IPS-15b (cell line): Measurements from ENCODE around the gene ARHGAP32.
"Not testable (repeated sequence)": the region's sequence is repeated elsewhere in the genome, so short reads cannot be mapped to it uniquely, and the experiment has no call there.

ENCODE experiments used
- H3K27me3 ChIP-seq: one replicate; pipeline ENCODE4 v1.6.1; 2013; ENCODE audit warnings: low read length; ENCODE audit not compliant: control insufficient read depth, insufficient read depth
- H3K36me3 ChIP-seq: one replicate; pipeline ENCODE4 v1.6.1; 2013; ENCODE audit warnings: low read length; ENCODE audit not compliant: control insufficient read depth, insufficient read depth
- H3K4me1 ChIP-seq: one replicate; pipeline ENCODE4 v1.6.1; 2013; ENCODE audit warnings: mild to moderate bottlenecking, low read length; ENCODE audit not compliant: control insufficient read depth, insufficient read depth
- H3K4me3 ChIP-seq: one replicate; pipeline ENCODE4 v1.5.1; 2013; ENCODE audit warnings: low read depth, low read length
- H3K9ac ChIP-seq: one replicate; pipeline ENCODE4 v1.6.1; 2013; ENCODE audit warnings: low read depth, mild to moderate bottlenecking, low read length
- H3K9me3 ChIP-seq: one replicate; pipeline ENCODE4 v1.6.1; 2013; ENCODE audit warnings: mild to moderate bottlenecking, low read length; ENCODE audit not compliant: control insufficient read depth, insufficient read depth

Gene ARHGAP32

GRCh38 chr11:129012880-129013279, 179.2 kb downstream of the ARHGAP32 start:
- Histone ChIP-seq H3K4me1 (no peaks in the 10 kb centered on the region), H3K9ac (no peak overlapping the region), H3K36me3 (no peaks in the 10 kb centered on the region), H3K9me3 (no peaks in the 10 kb centered on the region), H3K27me3 (no peaks in the 10 kb centered on the region), H3K4me3 (no peak overlapping the region)

GRCh38 chr11:129006161-129006560, 186.0 kb downstream of the ARHGAP32 start:
- no peak overlapping the region for H3K9ac ChIP-seq
- H3K4me1 ChIP-seq: no peaks in the 10 kb centered on the region
- no peak overlapping the region for H3K4me3 ChIP-seq
- no peaks in the 10 kb centered on the region for H3K36me3 ChIP-seq
- H3K9me3 ChIP-seq: no peaks in the 10 kb centered on the region
- H3K27me3 ChIP-seq: no peaks in the 10 kb centered on the region

DNA sequence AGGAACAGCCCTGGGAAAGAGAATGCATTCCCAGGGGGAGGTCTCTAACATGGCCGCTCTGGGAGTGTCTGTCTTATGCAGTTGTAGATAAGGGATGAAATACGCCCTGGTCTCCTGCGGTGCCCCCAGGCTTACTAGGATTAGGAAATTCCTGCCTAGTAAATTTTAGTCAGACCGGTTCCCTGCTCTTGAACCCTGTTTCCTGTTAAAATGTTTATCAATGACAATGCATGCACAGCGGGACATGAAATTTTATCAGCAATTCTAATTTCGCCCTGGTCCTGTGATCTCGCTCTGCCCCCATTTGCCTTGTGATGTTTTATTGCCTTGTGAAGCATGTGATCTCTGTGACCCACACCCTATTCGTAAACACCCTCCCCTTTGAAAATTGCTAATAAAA, 193.0 kb downstream of the ARHGAP32 start:
- not testable (repeated sequence) for H3K9me3 ChIP-seq, H3K36me3 ChIP-seq, H3K4me3 ChIP-seq, H3K27me3 ChIP-seq, H3K4me1 ChIP-seq, H3K9ac ChIP-seq

DNA sequence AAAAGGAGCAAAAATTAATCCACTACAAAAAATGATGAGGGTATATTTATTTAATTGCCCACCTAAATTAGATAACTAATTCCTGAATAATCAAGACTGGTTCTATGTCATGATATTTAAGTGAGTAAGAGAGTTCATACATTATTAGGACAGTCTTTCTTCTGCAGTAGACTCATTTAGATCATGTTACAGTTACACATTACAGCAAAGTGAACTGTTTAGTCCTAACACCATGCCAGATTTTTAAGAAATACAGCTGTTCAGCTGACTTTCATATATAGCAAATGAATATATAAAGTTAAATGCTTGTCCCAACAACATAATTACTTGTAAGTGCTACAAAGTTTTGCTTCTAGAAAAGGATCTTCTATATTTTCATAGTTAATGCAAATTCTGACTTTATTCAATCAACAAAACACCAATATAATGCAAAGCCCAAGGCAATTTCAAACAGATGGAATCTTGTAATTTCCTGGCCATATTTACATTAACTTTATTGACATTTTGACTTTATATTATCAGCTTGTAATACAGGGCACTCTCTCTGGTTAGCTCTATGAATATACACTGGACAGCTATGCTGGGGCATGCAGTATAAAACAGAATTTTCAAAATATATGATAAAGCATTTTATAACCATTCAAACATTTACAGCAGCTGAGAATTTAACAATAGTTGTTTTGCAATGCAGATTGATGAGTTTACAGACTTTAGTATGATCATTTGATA, 203.7 kb downstream of the ARHGAP32 start:
- Histone ChIP-seq H3K27me3 (no peaks in the 10 kb centered on the region), H3K9me3 (no peaks in the 10 kb centered on the region), H3K36me3 (no peaks in the 10 kb centered on the region), H3K4me3 (no peak overlapping the region), H3K9ac (no peak overlapping the region), H3K4me1 (peaks cover 3% of the 10 kb centered on the region)

- Histone ChIP-seq H3K9me3 (no peaks in the 10 kb centered on the region), H3K4me1 (peaks cover 3% of the 10 kb centered on the region), H3K9ac (no peak overlapping the region), H3K4me3 (no peak overlapping the region), H3K27me3 (no peaks in the 10 kb centered on the region), H3K36me3 (no peaks in the 10 kb centered on the region)
Measured at GRCh38 chr11:128985880-128986279, 206.2 kb downstream of the ARHGAP32 start.

DNA sequence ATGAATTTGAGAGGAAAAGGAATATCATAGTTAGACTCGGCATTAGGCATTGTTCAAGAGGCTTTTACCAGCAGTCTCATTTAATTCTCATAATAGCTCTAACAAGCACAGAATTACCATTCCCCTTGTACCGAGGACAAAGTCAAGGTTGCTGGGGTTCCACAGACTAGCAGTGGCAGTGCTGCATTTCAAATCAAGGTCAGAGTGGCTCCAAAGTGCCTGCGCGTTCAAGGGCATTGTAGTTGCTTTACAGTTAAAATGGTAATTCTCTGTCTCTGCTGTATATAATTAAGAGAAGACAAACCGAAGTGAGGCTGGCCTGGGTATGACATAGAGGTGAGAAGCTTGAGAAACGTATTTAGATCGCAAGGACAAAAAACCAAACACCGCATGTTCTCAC, 209.1 kb downstream of the ARHGAP32 start:
- Histone ChIP-seq H3K9ac (no peak overlapping the region), H3K4me3 (no peak overlapping the region), H3K36me3 (no peaks in the 10 kb centered on the region), H3K27me3 (no peaks in the 10 kb centered on the region), H3K9me3 (no peaks in the 10 kb centered on the region), H3K4me1 (no peaks in the 10 kb centered on the region)

GRCh38 chr11:128981254-128981653, 210.9 kb downstream of the ARHGAP32 start:
- Histone ChIP-seq H3K4me1 (no peaks in the 10 kb centered on the region), H3K9ac (no peak overlapping the region), H3K27me3 (no peaks in the 10 kb centered on the region), H3K4me3 (no peak overlapping the region), H3K36me3 (no peaks in the 10 kb centered on the region), H3K9me3 (no peaks in the 10 kb centered on the region)

GRCh38 chr11:128970598-128971190, 221.4 kb downstream of the ARHGAP32 start:
- H3K4me1 ChIP-seq: no peaks in the 10 kb centered on the region
- no peak overlapping the region for H3K4me3 ChIP-seq
- peaks cover 20% of the 10 kb centered on the region for H3K36me3 ChIP-seq
- H3K9me3 ChIP-seq: no peaks in the 10 kb centered on the region
- H3K9ac ChIP-seq: no peak overlapping the region
- no peaks in the 10 kb centered on the region for H3K27me3 ChIP-seq

GRCh38 chr11:128968916-128969315, 223.2 kb downstream of the ARHGAP32 start:
- H3K9ac ChIP-seq: no peak overlapping the region
- H3K4me3 ChIP-seq: no peak overlapping the region
- no peaks in the 10 kb centered on the region for H3K9me3 ChIP-seq
- H3K4me1 ChIP-seq: no peaks in the 10 kb centered on the region
- H3K36me3 ChIP-seq: peaks cover 20% of the 10 kb centered on the region
- no peaks in the 10 kb centered on the region for H3K27me3 ChIP-seq

GRCh38 chr11:128967578-128967977, 224.5 kb downstream of the ARHGAP32 start:
- H3K9ac ChIP-seq: no peak overlapping the region
- no peaks in the 10 kb centered on the region for H3K27me3 ChIP-seq
- no peak overlapping the region for H3K4me3 ChIP-seq
- H3K9me3 ChIP-seq: no peaks in the 10 kb centered on the region
- H3K4me1 ChIP-seq: no peaks in the 10 kb centered on the region
- H3K36me3 ChIP-seq: peaks cover 16% of the 10 kb centered on the region

DNA sequence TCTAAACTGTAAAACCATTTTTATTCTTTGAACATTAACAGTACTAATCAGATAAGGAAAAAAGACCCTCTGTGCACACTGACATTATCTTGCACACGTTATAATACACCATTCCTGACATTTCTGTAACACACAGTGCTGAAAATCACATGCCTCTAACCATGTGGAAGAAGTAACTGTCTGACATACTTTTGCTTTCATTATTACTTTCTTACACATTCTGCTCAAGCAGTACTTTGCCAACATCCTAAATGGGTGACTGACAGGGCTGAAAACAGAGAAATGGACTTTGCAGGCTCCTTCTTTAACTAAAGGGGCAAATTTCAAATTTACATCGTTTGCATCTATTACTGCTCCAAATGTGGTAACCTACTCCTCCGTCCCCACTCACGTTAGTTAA, 226.6 kb downstream of the ARHGAP32 start:
- H3K9ac ChIP-seq: no peak overlapping the region
- no peaks in the 10 kb centered on the region for H3K27me3 ChIP-seq
- H3K36me3 ChIP-seq: peaks cover 13% of the 10 kb centered on the region
- no peaks in the 10 kb centered on the region for H3K4me1 ChIP-seq
- no peak overlapping the region for H3K4me3 ChIP-seq
- no peaks in the 10 kb centered on the region for H3K9me3 ChIP-seq

GRCh38 chr11:128964463-128964930, 227.6 kb downstream of the ARHGAP32 start:
- no peaks in the 10 kb centered on the region for H3K27me3 ChIP-seq
- no peaks in the 10 kb centered on the region for H3K9me3 ChIP-seq
- no peak overlapping the region for H3K4me3 ChIP-seq
- H3K9ac ChIP-seq: no peak overlapping the region
- H3K36me3 ChIP-seq: peaks cover 6% of the 10 kb centered on the region
- no peaks in the 10 kb centered on the region for H3K4me1 ChIP-seq
